Left ventricle myocardium superior (tissue), 1 donor: Measurements from ENCODE around the gene ACTBL2. TPM values are rescaled to one million over a fixed set of nuclear protein-coding genes. Genes with fewer than 3 reads are reported as not detected.
"Not testable (repeated sequence)": the region's sequence is repeated elsewhere in the genome, so short reads cannot be mapped to it uniquely, and the experiment has no call there.

ENCODE experiments used
- ATAC-seq: fragments of 200-7000 bp; cut with Tn5 transposase; one replicate; pipeline ENCODE4 v1.9.1; 2020; ENCODE audit warnings: mild to moderate bottlenecking, moderate library complexity
- DNase-seq: peaks from one replicate; pipeline ENCODE4 v3.0.0-alpha.2; 2020
- intact Hi-C: fragments of 100-400 bp; cut with micrococcal nuclease; formaldehyde crosslinking; loops from one replicate; pipeline ENCODE4 v1.11.0; 2022
- long read RNA-seq: library from polyadenylated mRNA; unstranded; transcript quantifications from one replicate; pipeline ENCODE4 v2.0.0, GENCODE V29; 2021
- total RNA-seq: library from RNA; stranded (reverse); fragmentation: NEBNext Ultra II Directional; extraction: Animal tissue kit (Norgen Biotek cat#: 25700); gene quantifications from one replicate; pipeline ENCODE4 v1.2.1, GENCODE V29; 2021
- donor health status: DM: no; HTN: yes; CAD: no; lungs with severe emphysema.

The ACTBL2 gene
- total RNA-seq = not detected
- long read RNA-seq = 0 reads

DNA sequence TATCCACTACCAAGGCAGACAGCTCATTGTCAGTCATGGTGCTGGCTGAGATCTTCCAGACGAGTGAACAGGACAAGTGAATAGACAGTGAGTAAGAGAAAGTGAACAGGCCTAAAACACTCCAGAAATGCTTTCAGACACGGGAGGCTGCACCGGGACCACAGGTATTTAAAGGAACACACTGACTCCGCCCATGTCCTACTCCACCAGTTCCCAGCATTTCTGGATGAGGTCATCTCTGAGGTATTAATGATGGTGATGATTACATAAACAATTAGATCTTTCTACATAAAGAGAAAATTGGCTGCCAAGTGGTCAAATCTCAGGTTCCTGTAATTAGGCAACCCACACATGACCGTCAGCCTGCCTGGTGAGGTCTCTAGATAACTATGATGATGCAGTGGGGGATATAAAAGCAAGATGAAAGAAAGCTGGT, at the start of gene ACTBL2:
ACTBL2 (minus strand) TSS at position 141 of the 436 bp plus-strand sequence; CDS start at position 37, 104 bp downstream.
- intact Hi-C loops = no loop called here
- ATAC-seq (no peak), DNase-seq (no peak)

DNA sequence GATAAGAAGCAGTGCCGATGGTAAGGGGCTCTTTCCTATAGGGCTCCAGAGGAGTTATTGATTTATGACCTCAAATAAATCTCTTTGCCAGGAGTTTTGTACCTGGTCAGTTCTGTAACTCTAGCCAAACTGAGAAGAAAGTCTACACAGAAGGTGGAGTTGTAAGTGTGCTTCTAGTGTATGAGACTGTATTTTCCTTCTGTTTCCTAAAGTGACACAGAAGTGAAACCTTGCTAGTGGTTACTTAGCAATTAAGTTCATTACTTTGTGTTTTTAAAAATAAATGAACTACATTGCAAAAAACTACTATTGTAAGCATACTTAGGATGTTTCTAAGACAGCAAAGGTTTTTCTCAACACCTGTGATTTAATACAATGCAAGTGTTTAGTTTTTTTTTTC, 48.7 kb upstream of the ACTBL2 start:
- intact Hi-C loops = no loop called here
- ATAC-seq (no peak), DNase-seq (no peak)

DNA sequence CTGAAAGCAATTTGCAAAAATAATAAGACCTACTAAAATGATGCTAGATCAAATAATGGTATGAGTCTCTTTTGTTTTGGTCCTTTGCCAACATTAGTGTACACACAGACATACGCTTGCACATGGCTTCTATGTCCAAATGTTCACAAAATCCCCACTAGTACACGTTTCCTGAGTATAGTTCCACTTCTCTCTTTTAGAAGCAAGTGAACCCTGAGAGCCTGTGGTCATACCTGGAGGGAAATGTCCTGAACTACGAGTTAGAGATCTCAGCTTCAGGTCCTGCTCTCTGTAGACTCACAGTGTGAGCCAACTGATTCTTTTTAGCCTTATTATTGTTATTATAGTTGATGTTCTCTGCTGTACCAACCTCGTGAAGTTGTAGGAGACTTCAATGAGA, 47.3 kb upstream of the ACTBL2 start:
- DNase-seq (no peak), ATAC-seq (no peak)
- intact Hi-C loops = no loop called here

DNA sequence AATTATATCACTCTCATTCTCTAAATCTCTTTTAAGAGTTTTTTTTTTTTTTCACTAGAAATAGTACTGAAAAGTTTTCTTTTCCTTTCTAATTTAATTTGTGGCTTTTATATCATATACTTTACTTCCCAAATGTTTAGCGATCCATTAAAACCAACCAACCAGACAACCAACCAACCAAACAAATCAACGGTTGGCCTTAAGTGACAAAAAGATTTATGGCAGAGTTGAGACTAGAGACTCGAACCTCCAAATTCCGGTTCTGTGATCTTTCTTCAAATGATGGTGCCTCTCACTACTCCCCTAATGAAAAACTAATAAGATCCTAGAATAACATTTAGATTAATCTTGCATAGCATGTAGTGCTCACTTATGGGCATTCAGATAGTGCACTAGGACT, 45.3 kb upstream of the ACTBL2 start:
- no peak for ATAC-seq
- intact Hi-C loops = no loop called here
- no peak for DNase-seq

DNA sequence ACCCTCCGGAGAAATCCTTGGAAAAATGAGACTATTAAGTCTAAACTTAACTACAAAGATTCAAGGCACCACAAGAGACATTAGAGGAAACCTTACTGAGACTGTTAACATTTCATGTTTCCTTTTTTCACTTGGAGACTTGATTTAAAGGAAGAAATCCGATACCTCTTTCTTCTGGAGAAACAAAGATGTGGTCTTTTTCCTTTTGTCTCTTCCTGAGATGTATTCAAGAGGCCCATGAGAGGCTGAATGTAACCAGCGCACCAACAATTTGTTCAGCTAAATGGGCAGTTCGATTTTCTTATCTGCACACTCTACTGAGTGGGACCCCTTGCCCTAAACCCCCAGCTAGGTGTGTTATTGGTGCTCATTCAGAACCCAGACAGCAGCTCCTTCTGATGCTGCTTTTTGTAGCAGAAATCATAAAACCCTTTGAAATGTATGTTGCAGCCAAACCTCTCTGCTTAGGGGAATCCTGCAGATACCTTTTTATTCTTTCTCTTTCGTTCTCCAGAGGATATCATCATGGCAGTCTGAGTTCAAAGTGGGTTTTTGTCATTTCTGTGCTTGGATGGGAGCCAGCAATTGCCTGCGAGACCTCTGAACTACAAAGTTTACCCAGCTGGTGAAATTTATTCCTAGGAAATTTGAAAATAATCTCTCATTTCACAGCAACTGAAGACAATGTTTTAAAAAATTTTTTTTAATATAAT, 41.9 kb upstream of the ACTBL2 start:
- ATAC-seq = no peak
- intact Hi-C loops = no loop called here
- DNase-seq = no peak

DNA sequence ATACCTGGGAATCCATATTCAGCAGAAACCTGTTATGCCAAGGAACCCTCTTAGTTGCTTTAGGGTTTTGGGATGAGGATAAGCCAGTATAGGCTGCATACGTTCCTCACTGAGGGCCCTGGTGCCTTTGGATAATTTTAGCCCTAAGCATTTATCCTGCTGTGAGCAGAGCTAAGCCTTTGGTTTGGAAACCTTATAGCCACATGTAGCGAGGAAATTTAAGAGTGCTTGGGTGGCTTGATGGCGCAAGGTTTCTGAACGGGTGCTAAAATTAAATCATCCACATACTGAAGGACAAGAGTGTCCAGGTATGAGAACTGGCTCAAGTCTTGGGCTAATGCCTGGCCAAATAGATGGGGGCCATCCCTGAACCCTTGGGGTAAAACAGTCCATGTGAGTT, 39.9 kb upstream of the ACTBL2 start:
- ATAC-seq, intact Hi-C loops, DNase-seq: not testable (repeated sequence)

DNA sequence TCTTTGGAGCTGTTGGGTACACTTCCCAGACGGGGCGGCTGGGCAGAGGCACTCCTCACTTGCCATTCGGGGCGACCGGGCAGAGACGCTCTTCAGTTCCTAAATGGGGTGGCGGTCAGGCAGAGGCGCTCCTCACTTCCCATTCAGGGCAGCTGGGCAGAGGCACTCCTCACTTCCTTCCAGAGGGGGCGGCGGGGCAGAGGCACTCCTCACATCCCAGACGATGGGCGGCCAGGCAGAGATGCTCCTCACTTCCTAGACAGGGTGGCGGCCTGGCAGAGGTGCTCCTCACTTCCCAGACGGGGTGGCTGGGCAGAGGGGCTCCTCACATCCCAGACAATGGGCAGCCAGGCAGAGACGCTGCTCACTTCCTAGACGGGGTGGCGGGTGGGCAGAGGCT, 35.8 kb upstream of the ACTBL2 start:
- DNase-seq, ATAC-seq, intact Hi-C loops: not testable (repeated sequence)

DNA sequence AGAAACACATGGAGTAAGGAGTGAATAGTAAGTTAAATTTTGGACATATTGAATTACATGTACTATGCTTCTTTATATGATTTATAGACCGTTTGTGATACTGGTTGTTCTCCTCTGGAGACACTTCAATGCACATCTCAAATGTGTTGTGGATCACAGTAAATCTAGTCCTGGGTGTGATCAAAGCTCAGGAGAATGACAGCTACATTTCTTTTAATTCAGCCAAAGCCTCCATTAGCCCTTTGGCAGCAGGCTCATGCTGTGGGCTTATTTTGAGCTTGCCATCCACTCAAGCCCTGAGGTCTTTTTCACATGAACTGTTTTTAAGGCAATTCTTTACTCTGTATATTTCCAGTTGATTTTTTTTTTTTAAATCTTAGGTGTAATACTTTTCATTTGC, 34.6 kb upstream of the ACTBL2 start:
- no peak for DNase-seq
- no peak for ATAC-seq
- intact Hi-C loops = no loop called here

DNA sequence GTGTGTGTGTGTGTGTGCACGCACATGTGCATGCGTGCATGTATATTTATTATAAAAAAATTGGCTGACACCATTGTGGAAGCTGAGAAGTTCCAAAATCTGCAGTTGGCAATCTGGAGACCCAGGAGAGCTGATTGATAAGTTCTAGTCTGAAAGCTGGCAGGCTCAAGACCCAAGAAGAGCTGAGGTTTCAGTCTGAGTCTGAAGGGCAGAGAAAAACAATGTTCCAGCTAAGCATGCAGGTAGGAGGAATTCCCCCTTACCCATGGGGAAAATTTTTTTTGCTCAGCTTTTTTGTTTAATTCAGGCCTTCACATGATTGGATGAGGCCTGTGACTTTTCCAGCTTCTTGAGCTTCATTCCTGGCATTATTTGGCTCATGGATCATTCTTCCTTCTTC, 31.2 kb upstream of the ACTBL2 start:
- ATAC-seq (no peak), DNase-seq (no peak)
- intact Hi-C loops = no loop called here

DNA sequence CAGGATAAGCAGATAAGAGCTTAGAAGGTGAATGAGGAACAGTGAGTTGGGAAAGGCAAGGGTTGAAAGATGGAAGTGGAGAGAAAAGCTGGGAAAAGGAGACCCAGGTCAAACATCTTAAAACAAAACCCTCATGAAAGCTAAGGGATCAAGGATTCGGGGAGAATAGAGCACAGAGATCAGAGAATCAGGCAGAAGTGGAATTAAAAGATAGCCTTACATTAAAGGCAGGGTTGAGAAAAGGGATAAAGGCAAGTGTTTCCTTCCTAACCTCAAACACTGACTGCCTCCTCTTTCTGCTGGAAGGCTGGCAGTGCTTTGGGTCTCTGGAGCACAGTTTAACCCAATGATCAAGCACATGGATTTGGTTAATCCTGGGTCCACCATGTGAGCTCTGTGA, 28.7 kb upstream of the ACTBL2 start:
- intact Hi-C loops = no loop called here
- ATAC-seq (no peak), DNase-seq (no peak)

DNA sequence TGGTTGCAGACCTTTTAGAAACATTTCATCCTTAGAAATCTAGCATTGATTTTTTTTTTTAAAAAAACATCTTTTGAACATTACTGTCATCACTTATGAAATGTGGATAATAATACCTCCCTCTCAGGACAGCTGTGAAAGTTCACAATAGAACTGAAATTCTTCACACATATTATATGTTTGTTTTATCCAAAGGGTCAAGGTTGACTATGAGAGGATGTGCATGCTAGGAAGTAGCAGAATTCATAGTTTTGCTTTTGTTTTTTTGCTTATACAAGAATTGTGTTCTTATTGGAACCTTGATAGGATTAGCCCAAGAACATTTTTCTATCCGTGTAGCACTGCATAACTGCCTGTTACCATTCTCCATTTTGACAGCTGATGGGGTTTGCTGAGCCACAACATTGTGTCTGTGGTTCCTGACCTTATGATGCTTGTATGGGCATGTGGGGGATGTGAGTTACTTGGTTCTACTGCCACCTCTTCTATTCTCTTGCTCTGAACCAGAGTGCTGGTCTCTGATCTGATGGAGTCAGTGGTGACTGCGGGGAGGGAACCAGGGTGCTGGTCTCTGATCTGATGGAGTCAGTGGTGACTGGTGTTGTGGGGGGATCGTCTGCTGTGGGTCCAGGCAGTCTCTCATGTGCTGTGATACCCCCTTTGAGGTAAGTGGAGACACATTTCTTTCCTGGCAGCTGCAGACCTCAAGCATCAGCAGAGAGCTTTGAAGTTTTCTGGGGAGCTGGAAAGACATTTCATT, 27.1 kb upstream of the ACTBL2 start:
- ATAC-seq (no peak), DNase-seq (no peak)
- intact Hi-C loops = loop anchor here (10.0 kb wide), 1 partner anchor 375 kb away; no protein-coding TSS in a partner anchor

DNA sequence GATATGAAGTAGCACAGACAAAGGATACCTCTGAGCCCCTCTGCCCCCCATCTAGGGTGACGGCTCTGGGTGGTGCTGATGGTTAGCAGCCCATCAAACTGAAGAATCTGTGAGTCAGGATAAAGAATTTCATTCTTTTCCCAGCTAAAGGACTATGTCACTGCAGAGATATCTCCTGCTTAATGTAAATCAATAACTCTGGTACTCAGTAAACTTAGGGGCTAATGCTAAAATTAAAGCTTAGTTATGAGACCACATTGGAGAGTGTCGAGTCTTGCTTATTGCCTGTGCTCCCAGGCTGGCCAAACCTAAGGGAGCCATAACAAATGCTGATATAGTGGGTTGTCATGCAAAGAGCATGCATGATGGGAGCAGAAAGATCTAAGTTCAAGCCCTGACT, 25.6 kb upstream of the ACTBL2 start:
- no peak for ATAC-seq
- DNase-seq = no peak
- intact Hi-C loops = loop anchor here (10.0 kb wide), 1 partner anchor 377 kb away; no protein-coding TSS in a partner anchor

DNA sequence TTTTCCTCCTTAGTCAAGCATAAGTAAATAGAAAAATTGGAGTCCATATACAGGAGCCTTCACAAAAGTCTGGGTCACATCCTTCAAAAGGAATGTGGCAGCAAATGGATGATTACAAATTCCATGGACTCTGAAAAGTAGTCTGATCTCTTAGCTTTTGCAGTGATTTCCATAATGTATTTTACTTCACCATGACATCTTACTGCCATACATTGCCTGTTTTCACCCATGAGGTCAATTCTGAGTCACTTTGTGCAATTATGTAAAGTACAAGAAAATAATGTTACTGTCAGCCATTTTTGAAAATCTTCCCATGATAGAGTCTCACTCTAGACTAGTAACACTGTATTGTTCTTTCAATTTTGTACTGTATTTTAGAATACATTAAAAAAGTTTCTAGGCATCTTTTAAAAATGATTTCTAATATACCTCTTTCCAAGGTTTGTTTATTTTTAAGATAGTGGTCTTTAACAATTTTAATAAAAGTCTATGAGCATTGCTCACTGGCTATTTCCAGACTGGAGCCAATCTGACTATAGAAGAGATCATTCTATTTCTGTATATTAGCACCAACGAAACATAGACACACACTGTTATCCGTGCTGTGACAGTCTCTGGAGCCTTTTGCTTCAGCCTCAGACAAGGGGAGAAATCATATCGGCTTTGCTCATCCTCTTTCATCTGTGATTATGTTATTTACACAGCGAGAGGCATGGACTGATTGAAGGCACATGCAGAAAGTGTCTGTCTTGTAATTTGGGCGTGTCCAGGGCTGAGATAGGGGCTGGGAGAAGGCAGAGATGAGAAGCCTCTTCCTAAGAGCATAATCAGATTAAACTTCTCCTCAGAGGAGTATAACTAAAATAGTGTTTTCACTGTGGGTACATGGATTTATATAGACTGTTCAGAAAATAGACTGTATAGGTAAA, 22.9 kb upstream of the ACTBL2 start:
- intact Hi-C loops = loop anchor here (10.0 kb wide), 1 partner anchor 379 kb away; no protein-coding TSS in a partner anchor
- DNase-seq (no peak), ATAC-seq (peak; percentile 50)

DNA sequence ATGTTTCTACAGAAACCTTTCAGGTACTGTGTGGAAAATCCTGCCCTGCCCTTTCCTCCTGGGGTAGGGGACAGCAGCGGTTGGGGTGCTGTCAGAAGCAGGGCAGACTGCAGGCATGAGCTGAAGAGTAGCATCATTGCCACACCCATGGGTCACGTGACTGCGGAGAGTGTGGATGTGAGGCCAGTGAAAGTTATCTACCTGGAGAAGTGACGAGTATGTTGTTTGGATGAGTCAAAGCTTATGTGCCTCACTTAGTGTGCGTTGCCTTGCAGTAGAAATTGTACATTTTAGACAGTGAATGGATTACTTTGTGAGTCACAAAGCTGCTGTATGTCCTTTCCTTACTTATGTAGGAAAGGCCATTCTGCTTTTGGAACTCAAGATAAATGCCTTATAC, 21.7 kb upstream of the ACTBL2 start:
- intact Hi-C loops = loop anchor here (10.0 kb wide), 1 partner anchor 380 kb away; no protein-coding TSS in a partner anchor
- no peak for ATAC-seq
- no peak for DNase-seq

DNA sequence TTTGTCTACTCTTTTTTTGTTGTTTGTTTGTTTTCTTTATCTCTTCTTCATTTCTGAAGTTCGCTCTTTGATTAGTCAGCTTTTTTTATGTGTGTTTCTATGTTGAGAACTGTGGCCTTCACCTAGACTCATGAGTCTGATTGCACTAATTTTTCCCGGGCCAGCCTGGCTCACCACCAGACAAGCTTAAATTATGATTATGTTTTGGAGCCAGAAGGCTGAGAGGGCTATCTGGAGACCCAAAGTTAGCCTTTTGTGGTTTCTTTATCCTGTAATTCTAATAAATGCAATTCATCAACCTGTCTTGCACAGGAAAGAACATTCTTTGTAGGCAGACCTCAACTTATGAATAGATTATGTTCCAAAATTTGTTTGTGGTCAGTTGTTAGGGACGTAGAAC, 20.8 kb upstream of the ACTBL2 start:
- intact Hi-C loops = loop anchor here (10.0 kb wide), 1 partner anchor 381 kb away; no protein-coding TSS in a partner anchor
- no peak for DNase-seq
- ATAC-seq = no peak

DNA sequence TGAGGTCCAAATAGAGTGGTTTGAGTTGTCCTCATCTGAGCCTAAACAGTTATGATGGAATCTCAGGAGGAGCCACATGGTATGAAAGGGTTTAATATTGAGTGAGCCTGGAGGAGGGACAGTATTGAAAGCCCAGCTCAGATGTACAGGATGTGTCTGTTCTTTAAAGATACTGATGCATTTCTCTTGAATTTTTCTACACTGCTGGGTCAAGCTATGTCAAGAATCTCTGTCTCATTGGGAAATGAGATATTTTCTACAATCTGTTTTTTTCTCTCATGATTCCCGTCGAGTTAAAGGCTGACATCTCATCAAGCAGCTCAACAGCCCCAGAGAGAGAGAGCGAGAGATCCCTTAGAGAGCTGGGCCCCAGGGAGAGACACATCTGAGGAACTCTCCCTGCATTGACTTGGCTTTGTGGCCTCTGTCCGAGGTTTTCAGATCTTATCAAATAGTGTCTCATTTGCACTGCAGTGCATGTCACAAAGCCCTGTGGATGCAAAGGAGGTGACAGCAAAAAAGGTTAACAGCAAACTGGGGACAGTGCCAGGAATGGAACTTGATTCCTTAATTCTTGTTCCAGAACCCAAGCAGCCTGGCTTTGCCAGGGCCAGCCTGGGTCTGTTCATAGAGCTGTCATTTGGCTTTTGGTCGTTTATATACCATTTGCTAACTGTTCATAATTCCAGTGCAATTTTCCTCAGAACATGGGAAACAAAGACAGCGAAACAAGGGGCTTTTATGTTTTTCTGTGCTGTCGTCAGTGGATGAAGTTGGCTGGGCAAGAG, 19.0 kb upstream of the ACTBL2 start:
- intact Hi-C loops = loop anchor here (10.0 kb wide), 1 partner anchor 383 kb away; no protein-coding TSS in a partner anchor
- DNase-seq (peak; percentile 35), ATAC-seq (peak; percentile 87)

DNA sequence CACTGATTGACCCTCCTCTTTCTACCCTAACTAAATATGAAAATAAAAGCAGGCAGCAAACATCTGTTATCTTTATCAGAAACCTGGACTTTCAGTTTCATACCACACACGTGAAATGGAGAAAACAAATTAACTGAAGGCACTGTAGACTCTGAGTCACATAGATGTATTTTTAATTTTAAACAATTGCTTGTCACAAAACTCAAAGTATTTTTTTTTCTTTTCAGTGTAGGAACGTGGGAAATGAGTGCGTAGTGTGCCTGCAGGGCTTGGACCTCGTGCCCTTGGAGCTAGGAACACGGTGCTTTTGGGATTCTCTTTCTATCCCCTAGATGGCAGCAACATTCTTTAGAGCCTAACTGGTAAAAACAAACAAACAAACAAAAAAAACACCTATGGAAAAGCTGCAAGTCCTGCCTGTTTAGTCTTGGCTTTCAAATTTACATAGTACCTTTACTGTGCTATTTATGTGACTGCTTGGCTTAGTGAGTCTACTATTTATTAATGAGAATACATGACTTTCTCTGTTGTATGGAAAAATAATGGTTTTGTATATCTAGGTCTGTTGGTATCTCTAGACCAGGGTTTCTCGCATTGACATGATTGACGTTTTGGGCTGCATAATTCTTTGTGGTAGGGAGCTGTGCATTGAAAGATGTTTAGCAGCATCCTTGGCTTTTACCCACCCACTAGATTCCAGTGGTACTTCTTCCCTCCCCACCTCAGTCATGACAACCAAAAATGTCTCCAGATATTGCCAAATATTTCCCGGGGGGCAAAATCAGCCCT, 16.8 kb upstream of the ACTBL2 start:
- DNase-seq = no peak
- peak; percentile 64 for ATAC-seq
- intact Hi-C loops = loop anchor here (5.0 to 10.0 kb wide), 4 partner anchors 205 to 963 kb away; partner anchors contain the start of gene PLK2

DNA sequence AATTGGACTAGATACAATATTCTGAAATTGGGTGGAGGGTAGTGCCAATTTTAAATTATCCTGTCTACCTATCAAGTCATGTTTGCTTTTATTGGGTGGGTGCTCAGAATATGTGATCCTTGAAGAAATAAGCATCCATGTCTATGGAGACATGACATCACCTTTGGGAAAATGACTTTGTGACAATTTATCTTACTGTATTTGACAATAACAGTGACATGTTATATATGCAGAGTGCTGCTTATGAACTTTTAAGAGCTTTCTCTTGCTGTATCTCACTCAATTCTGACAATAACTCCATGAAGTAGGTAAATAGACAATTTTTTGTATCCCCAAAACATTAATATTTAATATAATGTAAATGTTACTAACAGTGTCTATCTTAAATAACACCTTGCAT, 15.1 kb upstream of the ACTBL2 start:
- no peak for ATAC-seq
- intact Hi-C loops = loop anchor here (5.0 to 10.0 kb wide), 3 partner anchors 203 to 965 kb away; partner anchors contain the start of gene PLK2
- DNase-seq = no peak
